ENCODE measurements around the gene GMPPA. TPM values are rescaled to one million over a fixed set of nuclear protein-coding genes. Genes with fewer than 3 reads are reported as not detected.

The GMPPA gene
- total RNA-seq, 4 donors from 2014 or later, result 5.4 to 29.9 (median 19.8) TPM

DNA sequence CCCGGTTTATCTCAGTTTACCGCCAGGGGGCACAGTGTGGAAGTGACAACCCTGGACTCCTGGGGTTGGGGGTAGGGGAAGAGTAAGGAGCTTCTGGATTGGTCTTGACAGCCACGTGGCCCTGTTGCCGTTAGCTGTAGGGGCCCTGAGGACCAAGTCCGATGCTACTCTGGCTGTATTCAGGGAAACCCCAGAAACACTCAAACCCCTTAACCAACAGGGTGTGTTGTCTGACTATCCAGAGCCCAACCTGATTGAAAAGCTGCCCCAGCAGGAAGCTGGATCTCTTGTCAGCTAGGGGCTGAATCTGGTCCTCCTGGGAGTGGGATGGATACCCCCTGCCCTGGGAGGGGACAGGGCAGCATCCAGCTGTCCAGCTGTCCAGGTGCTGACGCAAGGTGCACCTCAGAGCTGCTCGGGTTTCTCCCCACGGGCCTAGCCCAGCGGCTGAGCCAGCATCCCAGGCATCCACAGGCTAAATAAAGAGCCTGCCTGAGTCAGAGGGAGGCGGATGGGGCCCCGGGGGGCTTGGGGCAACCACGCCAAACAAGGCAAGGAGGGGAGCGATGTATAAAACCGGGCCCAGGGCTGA, 3.1 kb upstream of the GMPPA start:
- TF ChIP-seq, protein P1, sequence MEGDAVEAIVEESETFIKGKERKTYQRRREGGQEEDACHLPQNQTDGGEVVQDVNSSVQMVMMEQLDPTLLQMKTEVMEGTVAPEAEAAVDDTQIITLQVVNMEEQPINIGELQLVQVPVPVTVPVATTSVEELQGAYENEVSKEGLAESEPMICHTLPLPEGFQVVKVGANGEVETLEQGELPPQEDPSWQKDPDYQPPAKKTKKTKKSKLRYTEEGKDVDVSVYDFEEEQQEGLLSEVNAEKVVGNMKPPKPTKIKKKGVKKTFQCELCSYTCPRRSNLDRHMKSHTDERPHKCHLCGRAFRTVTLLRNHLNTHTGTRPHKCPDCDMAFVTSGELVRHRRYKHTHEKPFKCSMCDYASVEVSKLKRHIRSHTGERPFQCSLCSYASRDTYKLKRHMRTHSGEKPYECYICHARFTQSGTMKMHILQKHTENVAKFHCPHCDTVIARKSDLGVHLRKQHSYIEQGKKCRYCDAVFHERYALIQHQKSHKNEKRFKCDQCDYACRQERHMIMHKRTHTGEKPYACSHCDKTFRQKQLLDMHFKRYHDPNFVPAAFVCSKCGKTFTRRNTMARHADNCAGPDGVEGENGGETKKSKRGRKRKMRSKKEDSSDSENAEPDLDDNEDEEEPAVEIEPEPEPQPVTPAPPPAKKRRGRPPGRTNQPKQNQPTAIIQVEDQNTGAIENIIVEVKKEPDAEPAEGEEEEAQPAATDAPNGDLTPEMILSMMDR (IDR thresholded peaks at IDR 0.05), result no peak
- no peak for TF ChIP-seq POLR2A (IDR thresholded peaks at IDR 0.05)
- intact Hi-C loops (cut with DNase I; ENCODE audit: low total_unique reads), result no loop called here
- DNase-seq (ENCODE audit: low spot score in 2 of 2), result no peak
- 16 to 19% methylated on average over 8 to 13 of the region's 14 CpGs for WGBS, 2 donors
- no peak overlapping the region for H3K4me3 ChIP-seq (ENCODE audit: low read depth, poor library complexity, severe bottlenecking)

DNA sequence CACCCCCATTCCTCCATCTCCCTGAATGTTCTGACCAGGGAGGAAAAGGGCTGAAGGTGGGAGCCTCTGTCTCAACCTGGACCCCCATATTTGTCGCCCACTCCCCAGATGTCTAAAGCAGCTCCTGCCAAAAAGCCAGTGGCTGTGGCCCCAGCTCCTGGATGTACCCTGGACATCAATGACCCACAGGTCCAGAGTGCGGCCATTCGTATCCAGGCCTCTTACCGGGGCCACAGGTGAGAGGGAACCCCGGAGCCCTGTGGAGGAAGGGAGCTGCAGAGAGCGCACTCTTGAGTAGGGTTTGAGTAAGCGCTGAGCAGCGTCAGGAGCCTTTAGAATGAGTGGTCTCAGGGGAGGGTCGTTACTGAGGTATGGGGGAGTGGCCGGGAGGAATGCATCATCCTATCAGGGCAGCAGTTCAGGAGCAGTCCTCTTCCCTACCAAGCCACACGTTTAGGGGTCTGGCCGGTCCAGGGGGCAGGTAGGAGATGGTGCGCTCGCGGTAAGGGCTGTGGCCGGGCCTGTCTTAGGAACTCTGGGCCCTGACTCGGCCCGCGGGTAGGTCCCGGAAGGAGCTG, 2.4 kb upstream of the GMPPA start:
- WGBS, 2 donors, result 50 to 66% methylated on average over 9 to 17 of the region's 20 CpGs
- intact Hi-C loops (cut with DNase I; ENCODE audit: low total_unique reads), result no loop called here
- TF ChIP-seq, protein P1 (IDR thresholded peaks at IDR 0.05), result no peak
- TF ChIP-seq POLR2A (IDR thresholded peaks at IDR 0.05), result no peak
- H3K4me3 ChIP-seq (ENCODE audit: low read depth, poor library complexity, severe bottlenecking), result no peak overlapping the region
- DNase-seq (ENCODE audit: low spot score in 2 of 2), result no peak

DNA sequence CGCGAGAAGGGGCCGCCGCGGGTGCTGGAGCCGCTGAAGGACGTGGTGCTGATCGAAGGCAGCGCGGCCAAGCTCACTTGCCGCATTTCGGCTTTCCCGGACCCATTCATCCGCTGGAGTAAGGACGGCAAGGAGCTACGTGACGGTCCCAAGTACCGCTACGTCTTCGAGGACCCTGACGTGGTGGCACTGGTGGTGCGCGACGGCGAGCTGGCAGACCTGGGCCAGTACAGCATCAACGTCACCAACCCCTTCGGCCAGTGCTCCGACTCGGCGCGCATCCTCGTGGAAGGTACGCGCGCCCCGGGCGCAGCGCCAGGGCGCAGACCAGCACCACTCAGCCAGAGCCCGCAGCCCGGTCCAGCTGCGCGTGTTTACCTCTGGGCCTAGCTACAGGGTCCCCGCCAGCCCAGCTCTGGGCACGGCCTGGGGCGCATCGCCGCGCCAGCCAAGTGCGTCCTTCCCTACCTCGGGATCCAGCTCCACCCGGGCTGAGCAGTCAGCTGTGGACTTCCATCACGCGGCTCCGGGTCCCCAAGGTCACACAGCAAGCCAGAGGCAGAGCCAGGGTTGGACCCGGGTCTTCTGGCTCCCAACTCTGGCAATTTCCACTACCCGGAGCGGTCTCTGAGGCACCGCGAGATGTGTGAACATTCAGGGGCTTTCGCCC, 1.7 kb upstream of the GMPPA start:
- peak in 1 of 2 donors; percentile 89 for DNase-seq (ENCODE audit: low spot score in 2 of 2)
- intact Hi-C loops (cut with DNase I; ENCODE audit: low total_unique reads), result no loop called here
- TF ChIP-seq POLR2A (IDR thresholded peaks at IDR 0.05), result no peak
- TF ChIP-seq, protein P1 (IDR thresholded peaks at IDR 0.05), result no peak
- 17 to 34% methylated on average over 23 to 52 of the region's 61 CpGs for WGBS, 2 donors
- peak overlapping the region; percentile 54 for H3K4me3 ChIP-seq (ENCODE audit: low read depth, poor library complexity, severe bottlenecking)

DNA sequence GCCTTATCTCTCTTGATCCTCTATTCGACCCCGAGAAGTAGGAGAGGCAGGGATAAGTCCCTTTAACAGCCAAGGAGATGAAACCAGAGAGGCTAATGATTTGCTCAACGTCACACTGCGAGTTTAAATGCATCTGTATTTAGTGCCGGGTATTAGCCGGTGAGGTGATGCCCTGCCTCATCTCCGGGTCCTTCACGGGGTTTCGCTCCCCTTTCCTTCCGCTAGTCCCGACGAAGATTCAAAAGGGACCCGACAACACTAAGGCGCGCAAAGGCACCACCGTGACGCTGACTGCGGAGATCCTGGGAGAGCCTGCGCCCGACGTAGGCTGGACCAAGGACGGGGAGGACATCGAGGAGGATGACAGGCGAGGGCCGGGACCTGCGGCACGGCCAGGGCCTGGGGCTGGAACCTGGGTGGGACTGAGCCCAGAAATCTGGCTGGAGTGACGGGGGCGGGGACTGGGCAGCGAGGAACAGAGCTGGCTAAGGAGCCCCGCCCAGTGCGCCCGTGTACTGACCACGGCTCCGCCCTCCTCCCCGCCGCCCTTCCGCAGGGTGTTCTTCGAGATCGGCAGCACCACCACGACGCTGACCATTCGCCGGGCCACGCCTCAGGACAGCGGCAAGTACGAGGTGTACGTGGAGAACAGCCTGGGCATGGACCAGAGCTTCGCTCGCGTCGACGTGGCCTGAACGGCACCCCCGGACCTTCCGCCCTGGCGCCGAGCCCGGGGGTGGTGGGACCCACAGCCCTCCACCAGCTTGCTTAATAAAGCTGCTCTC, 1.0 kb upstream of the GMPPA start:
- WGBS, 2 donors, result 3 to 5% methylated on average over 44 to 48 of the region's 59 CpGs
- intact Hi-C loops (cut with DNase I; ENCODE audit: low total_unique reads), result no loop called here
- DNase-seq (ENCODE audit: low spot score in 2 of 2), result peak; percentile 86 to 97
- H3K4me3 ChIP-seq (ENCODE audit: low read depth, poor library complexity, severe bottlenecking), result peak overlapping the region; percentile 54
- TF ChIP-seq, protein P1 (IDR thresholded peaks at IDR 0.05), result no peak
- TF ChIP-seq POLR2A (IDR thresholded peaks at IDR 0.05), result no peak

DNA sequence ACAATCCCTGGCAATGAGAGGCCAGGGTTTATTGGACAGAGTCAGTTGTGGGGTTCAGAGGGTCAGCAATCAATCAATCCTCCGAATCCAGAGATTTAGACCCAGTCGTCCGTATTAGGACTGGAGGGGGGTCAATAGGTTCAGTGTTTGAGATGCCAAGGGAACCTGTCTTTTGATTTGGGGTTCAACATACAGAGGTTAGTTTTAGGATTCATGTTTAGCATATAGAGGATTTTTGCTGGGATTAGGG, 292 bp downstream of the GMPPA start:
- WGBS, 2 donors, result 0 to 3% methylated on average over 3 of the region's 3 CpGs
- no peak for DNase-seq (ENCODE audit: low spot score in 2 of 2)
- intact Hi-C loops (cut with DNase I; ENCODE audit: low total_unique reads), result no loop called here
- TF ChIP-seq, protein P1 (IDR thresholded peaks at IDR 0.05), result no peak
- H3K4me3 ChIP-seq (ENCODE audit: low read depth, poor library complexity, severe bottlenecking), result peak overlapping the region; percentile 54
